ENCODE results near the gene UNK. TPM values are rescaled to one million over a fixed set of nuclear protein-coding genes. Genes with fewer than 3 reads are reported as not detected.

The UNK gene
- total and polyA plus RNA-seq, 2 of the 13 experiments (the other 11 are each of a cell fraction or from before 2014, with no cell fraction given), result 31.6 to 33.0 TPM

DNA sequence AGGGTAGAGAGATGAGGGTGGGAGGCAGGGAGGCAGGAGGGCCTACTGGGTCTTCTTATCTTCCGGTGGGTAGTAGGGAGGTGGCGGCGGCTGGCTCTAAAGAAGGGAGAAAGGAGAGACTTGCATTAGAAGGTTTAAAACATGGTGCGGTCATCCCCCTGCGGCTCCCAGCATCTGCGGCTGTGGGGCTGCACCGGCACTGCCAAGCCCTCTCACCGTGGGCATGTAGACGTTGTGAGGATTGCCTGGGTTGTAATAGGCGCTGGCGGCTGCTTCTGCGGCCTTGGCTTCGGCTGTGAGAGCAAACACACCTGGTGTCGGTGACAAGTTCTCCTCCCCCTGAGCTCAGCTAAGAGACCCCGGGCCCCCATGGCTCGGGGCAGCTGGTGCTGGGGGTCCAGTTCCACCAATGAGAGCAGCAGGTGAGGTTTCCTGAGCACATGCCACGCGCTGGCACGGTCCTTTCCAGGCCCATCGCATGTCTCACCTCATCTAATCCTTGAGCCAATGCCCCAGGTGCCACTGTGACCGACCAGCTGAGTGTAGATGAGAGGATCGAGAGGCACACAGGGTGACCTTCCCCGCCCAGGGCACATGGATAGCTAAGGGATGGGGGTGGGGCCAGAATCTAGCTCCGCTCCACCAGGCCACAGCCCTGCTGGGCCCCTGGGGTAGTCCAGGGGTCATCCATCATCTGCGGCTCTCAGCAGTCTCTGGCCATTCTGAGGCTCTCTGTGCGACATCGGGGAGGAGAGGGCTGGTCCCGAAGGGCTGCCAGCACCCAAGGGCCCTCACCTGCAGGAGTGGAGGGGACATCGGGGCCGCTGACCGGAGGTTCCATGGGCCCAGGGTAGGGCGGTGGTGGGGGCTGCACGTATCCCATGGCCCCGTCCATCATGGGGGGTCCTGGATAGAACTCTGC is 62.3 kb downstream of the UNK start (continued):
- no peak for TF ChIP-seq CEBPZ (IDR thresholded peaks at IDR 0.05; ENCODE audit: low read length)
- 0 out of 2 replicates have a peak, but pooled peaks have one; percentile 68 for TF ChIP-seq ZNF550 (CRISPR knock-in tag; IDR thresholded peaks at IDR 0.05; ENCODE audit: borderline replicate concordance)
- TF ChIP-seq, protein P1, sequence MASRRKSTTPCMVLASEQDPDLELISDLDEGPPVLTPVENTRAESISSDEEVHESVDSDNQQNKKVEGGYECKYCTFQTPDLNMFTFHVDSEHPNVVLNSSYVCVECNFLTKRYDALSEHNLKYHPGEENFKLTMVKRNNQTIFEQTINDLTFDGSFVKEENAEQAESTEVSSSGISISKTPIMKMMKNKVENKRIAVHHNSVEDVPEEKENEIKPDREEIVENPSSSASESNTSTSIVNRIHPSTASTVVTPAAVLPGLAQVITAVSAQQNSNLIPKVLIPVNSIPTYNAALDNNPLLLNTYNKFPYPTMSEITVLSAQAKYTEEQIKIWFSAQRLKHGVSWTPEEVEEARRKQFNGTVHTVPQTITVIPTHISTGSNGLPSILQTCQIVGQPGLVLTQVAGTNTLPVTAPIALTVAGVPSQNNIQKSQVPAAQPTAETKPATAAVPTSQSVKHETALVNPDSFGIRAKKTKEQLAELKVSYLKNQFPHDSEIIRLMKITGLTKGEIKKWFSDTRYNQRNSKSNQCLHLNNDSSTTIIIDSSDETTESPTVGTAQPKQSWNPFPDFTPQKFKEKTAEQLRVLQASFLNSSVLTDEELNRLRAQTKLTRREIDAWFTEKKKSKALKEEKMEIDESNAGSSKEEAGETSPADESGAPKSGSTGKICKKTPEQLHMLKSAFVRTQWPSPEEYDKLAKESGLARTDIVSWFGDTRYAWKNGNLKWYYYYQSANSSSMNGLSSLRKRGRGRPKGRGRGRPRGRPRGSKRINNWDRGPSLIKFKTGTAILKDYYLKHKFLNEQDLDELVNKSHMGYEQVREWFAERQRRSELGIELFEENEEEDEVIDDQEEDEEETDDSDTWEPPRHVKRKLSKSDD (CRISPR knock-in tag; IDR thresholded peaks at IDR 0.05; ENCODE audit: low read depth), result peak; percentile 85
- TF ChIP-seq ZEB1 (IDR thresholded peaks at IDR 0.05; ENCODE audit: insufficient replicate concordance, low read depth), result peak; percentile 87
- TF ChIP-seq TEAD2 (CRISPR knock-in tag; IDR thresholded peaks at IDR 0.05), result 0 out of 2 replicates have a peak, but pooled peaks have one; percentile 41
- TF ChIP-seq KAT8 (CRISPR knock-in tag; IDR thresholded peaks at IDR 0.05), result peak; percentile 65; the same call in 1 of the 2 replicates
- peak; percentile 88; the same call in 1 of the 2 replicates for TF ChIP-seq ZNF616 (CRISPR knock-in tag; IDR thresholded peaks at IDR 0.05; ENCODE audit: low read depth)
- TF ChIP-seq NBN (conservative IDR thresholded peaks at IDR 0.05), result no peak
- TF ChIP-seq ZBTB7A (CRISPR knock-in tag; IDR thresholded peaks at IDR 0.05), result peak; percentile 98
- TF ChIP-seq, protein P2, sequence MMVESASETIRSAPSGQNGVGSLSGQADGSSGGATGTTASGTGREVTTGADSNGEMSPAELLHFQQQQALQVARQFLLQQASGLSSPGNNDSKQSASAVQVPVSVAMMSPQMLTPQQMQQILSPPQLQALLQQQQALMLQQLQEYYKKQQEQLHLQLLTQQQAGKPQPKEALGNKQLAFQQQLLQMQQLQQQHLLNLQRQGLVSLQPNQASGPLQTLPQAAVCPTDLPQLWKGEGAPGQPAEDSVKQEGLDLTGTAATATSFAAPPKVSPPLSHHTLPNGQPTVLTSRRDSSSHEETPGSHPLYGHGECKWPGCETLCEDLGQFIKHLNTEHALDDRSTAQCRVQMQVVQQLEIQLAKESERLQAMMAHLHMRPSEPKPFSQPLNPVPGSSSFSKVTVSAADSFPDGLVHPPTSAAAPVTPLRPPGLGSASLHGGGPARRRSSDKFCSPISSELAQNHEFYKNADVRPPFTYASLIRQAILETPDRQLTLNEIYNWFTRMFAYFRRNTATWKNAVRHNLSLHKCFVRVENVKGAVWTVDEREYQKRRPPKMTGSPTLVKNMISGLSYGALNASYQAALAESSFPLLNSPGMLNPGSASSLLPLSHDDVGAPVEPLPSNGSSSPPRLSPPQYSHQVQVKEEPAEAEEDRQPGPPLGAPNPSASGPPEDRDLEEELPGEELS (CRISPR knock-in tag; IDR thresholded peaks at IDR 0.05), result peak; percentile 77
- TF ChIP-seq ZSCAN20 (CRISPR knock-in tag; IDR thresholded peaks at IDR 0.05; ENCODE audit: borderline replicate concordance), result no peak
- TF ChIP-seq ZNF333 (CRISPR knock-in tag; IDR thresholded peaks at IDR 0.05; ENCODE audit: borderline replicate concordance), result 0 out of 2 replicates have a peak, but pooled peaks have one; percentile 83
- no peak; the same call in none of the 2 replicates for TF ChIP-seq HNF1B (CRISPR knock-in tag; IDR thresholded peaks at IDR 0.05)
- TF ChIP-seq, protein P3, sequence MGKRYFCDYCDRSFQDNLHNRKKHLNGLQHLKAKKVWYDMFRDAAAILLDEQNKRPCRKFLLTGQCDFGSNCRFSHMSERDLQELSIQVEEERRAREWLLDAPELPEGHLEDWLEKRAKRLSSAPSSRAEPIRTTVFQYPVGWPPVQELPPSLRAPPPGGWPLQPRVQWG (CRISPR knock-in tag; IDR thresholded peaks at IDR 0.05; ENCODE audit: borderline replicate concordance, low read depth), result no peak
- TF ChIP-seq ZNF251 (CRISPR knock-in tag; IDR thresholded peaks at IDR 0.05), result no peak; the same call in 1 of the 2 replicates
- no peak for TF ChIP-seq THYN1 (CRISPR knock-in tag; IDR thresholded peaks at IDR 0.05; ENCODE audit: borderline replicate concordance, low read depth)
- TF ChIP-seq MTF2 (CRISPR knock-in tag; IDR thresholded peaks at IDR 0.05; ENCODE audit: borderline replicate concordance), result no peak

Measured in HepG2 (cell line).